Aorta (tissue), 5 donors: Measurements from ENCODE around the gene NFIX. TPM values are rescaled to one million over a fixed set of nuclear protein-coding genes. Genes with fewer than 3 reads are reported as not detected.
A peak's percentile ranks its signal among the peaks of the same experiment; 100 is the strongest.

ENCODE experiments used
- ATAC-seq: fragments of 200-7000 bp; cut with Tn5 transposase; one replicate; pipeline ENCODE4 v1.9.1; 2022; ENCODE audit warnings: moderate library complexity; ENCODE audit not compliant: low FRiP score
- DNase-seq, 2 donors: peaks; one replicate each; pipeline ENCODE4 v3.0.0-alpha.2; 2020
- H3K27ac ChIP-seq, 2 donors: one replicate each; pipeline ENCODE4 v1.5.1; 2013; ENCODE audit warnings: low read length in 2 of 2, mild to moderate bottlenecking in 2 of 2, moderate library complexity in 2 of 2, control low read depth in 1 of 2, inconsistent platforms in 1 of 2, low read depth in 1 of 2
- H3K27me3 ChIP-seq, 2 donors: one replicate each; pipeline ENCODE4 v1.6.1; 2013; ENCODE audit warnings: control low read depth in 1 of 2, low read length in 1 of 2, mild to moderate bottlenecking in 1 of 2, moderate library complexity in 1 of 2; ENCODE audit not compliant: insufficient read depth in 2 of 2, control insufficient read depth in 1 of 2
- H3K36me3 ChIP-seq, 2 donors: one replicate each; pipeline ENCODE4 v1.6.1; 2013; ENCODE audit warnings: control low read depth in 1 of 2, low read length in 1 of 2, mild to moderate bottlenecking in 1 of 2; ENCODE audit not compliant: insufficient read depth in 2 of 2, control insufficient read depth in 1 of 2
- H3K4me1 ChIP-seq, 2 donors: one replicate each; pipeline ENCODE4 v1.6.1; 2013; ENCODE audit warnings: low read length in 2 of 2, control low read depth in 1 of 2, mild to moderate bottlenecking in 1 of 2, moderate library complexity in 1 of 2; ENCODE audit not compliant: insufficient read depth in 2 of 2, control insufficient read depth in 1 of 2
- H3K4me3 ChIP-seq, 2 donors: one replicate each; pipeline ENCODE4 v1.5.1; 2013; ENCODE audit warnings: low read length in 2 of 2, control low read depth in 1 of 2, mild to moderate bottlenecking in 1 of 2
- H3K9me3 ChIP-seq: one replicate; pipeline ENCODE4 v1.6.1; 2013; ENCODE audit warnings: mild to moderate bottlenecking, low read length; ENCODE audit not compliant: control insufficient read depth
- WGBS, 2 donors: extraction: QIAGEN DNeasy Blood & Tissue Kit; methylation state at CpG; one replicate each; pipeline ENCODE4 v1.1.7; 2013; 5-methylcytosine and 5-hydroxymethylcytosine counted together
- intact Hi-C, 2 donors: fragments of 100-400 bp; cut with DNase I; formaldehyde crosslinking; loops; one replicate each; pipeline versions ENCODE4 v1.14.2 to v1.15.0; 2022
- polyA plus RNA-seq, 2 donors: library from polyadenylated mRNA; stranded (reverse); fragments of 200-250 nt; gene quantifications; one replicate each; pipeline ENCODE4 v1.2.3, GENCODE V29; 2013
- total RNA-seq, 2 donors: library from RNA; stranded (reverse); fragmentation: NEBNext Ultra II Directional; extraction: Animal tissue kit (Norgen Biotek cat#: 25700); gene quantifications; one replicate each; pipeline ENCODE4 v1.2.1, GENCODE V29; 2021
- donor health status: healthy with polysubstance abuse.
- donor health status: Bipolar disorder and iron deficiency.
- donor health status: DM: no; HTN: no; CAD: no.
- donor health status: DM: no; HTN: no; CAD: no.
- donor health status: DM: yes; HTN: yes; CAD: no.

Gene NFIX
- total and polyA plus RNA-seq, 4 donors: 45.5 to 327 (median 117) TPM

- Histone ChIP-seq H3K27me3 (no peaks in the 10 kb centered on the region), H3K4me1 (no peaks in the 10 kb centered on the region), H3K4me3 (no peak overlapping the region), H3K9me3 (no peaks in the 10 kb centered on the region), H3K36me3 (no peaks in the 10 kb centered on the region), H3K27ac (no peak overlapping the region)
- ATAC-seq (no peak), DNase-seq (no peak)
- 89 to 96% methylated on average over 5 of the region's 5 CpGs for WGBS, 2 donors
- intact Hi-C loops: no loop called here
Observed at GRCh38 chr19:12991296-12991695, 4.0 kb upstream of the NFIX start.

DNA sequence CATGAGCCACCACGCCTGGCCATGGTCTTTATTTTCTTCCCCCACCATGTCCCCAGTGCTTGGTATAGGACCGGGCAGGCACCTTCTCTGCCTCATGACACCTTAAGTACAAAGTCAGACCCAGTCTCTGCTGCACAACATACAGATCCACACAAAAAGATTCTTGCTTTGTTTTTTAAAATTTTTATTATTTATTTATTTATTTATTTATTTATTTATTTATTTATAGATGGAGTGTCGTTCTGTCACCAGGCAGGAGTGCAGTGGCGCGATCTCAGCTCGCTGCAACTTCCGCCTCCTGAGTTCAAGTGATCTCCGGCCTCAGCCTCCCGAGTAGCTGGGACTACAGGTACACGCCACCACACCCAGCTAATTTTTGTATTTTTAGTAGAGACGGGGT, 2.5 kb upstream of the NFIX start:
- no peak for DNase-seq
- no peaks in the 10 kb centered on the region for H3K9me3 ChIP-seq
- intact Hi-C loops: no loop called here

DNA sequence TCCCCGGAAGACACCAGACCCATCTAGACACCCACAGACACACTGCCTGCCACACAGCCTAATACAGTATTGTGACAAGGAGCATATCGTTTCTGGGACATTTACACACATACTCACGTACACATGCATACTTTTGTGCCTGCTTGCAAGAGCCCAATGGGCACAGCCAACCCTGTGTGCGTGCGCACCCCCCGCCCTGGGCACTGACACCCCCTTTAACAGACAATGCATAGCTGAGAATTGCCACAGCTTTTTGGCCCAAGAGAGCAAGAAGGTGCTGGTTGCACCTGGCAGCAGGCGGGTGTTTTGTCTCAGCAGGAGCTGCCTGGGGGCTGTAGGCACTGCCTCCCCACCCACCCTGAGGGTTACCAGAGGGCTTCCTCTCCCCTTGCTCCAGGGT, 1.7 kb upstream of the NFIX start:
- intact Hi-C loops: no loop called here
- no peak overlapping the region for H3K4me3 ChIP-seq
- H3K9me3 ChIP-seq: no peaks in the 10 kb centered on the region
- 87 to 88% methylated on average over 7 of the region's 7 CpGs for WGBS, 2 donors
- no peak overlapping the region for H3K27ac ChIP-seq
- DNase-seq: no peak
- H3K27me3 ChIP-seq: no peaks in the 10 kb centered on the region
- H3K36me3 ChIP-seq: no peaks in the 10 kb centered on the region
- ATAC-seq: no peak
- no peaks in the 10 kb centered on the region for H3K4me1 ChIP-seq

More for the DNA sequence above, 2.5 kb upstream of the NFIX start:
- H3K27ac ChIP-seq: no peak overlapping the region
- no peak overlapping the region for H3K4me3 ChIP-seq
- no peak for ATAC-seq
- no peaks in the 10 kb centered on the region for H3K36me3 ChIP-seq
- WGBS, 2 donors: 95 to 96% methylated on average over 11 of the region's 11 CpGs
- no peaks in the 10 kb centered on the region for H3K27me3 ChIP-seq
- no peaks in the 10 kb centered on the region for H3K4me1 ChIP-seq

DNA sequence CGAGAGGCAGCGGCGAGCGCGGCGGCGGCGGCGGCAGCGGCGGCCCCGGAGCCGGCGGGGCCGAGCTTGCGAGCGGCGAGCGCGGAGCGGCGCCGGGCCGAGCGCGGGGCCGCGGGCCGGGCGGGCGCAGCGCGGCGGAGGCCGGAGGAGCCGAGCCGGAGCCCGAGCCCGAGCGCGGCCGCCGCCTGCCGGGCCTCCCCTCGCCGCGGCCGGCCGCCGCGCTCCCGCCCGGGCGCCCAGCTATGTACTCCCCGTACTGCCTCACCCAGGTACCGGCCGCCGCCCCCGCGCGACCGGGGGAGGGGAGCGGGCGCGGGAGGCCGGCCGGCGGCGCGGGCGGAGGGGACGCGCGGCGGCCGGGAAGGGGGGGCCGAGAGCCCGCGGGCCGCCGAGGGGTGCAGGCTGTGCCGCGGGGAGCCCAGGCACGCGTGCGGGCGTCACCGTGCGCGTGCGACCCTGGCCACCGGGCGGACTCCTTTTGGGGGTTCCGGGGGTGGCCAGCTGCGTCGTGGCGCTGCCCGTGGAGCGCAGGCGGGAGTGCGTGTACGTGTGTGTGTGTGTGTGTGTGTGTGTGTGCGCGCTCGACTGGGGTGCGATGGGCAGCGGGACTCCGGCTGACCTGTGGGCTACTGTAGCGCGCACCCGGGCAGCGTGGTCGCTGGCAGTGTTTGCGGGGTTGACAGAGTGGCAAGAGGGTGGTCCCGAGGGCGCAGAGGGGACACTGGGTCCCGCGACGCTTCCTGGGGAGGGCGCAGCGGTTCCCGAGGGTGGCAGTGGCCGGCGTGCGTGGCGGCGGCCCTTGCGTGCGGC, 526 bp downstream of the NFIX start:
- Histone ChIP-seq H3K27ac (peak overlapping the region; percentile 76 to 98), H3K4me3 (peak overlapping the region; percentile 73 to 80), H3K9me3 (no peaks in the 10 kb centered on the region), H3K4me1 (no peaks in the 10 kb centered on the region), H3K27me3 (no peaks in the 10 kb centered on the region), H3K36me3 (no peaks in the 10 kb centered on the region)
- peak; percentile 64 to 84 for DNase-seq
- peak; percentile 20 for ATAC-seq
- intact Hi-C loops: loop anchor here (2.0 to 5.0 kb wide), 4 partner anchors 19 to 96 kb away; no protein-coding TSS in a partner anchor
- 0 to 1% methylated on average over 36 to 129 of the region's 129 CpGs for WGBS, 2 donors

GRCh38 chr19:12996406-12997094, 1.3 kb downstream of the NFIX start:
- DNase-seq (peak in 1 of 2 donors; percentile 86), ATAC-seq (peak; percentile 50)
- Histone ChIP-seq H3K36me3 (no peaks in the 10 kb centered on the region), H3K4me1 (no peaks in the 10 kb centered on the region), H3K9me3 (no peaks in the 10 kb centered on the region), H3K4me3 (peak overlapping the region; percentile 73 to 80), H3K27ac (peak overlapping the region; percentile 76 to 98), H3K27me3 (no peaks in the 10 kb centered on the region)
- 3% methylated on average over 44 to 52 of the region's 52 CpGs for WGBS, 2 donors
- intact Hi-C loops: loop anchor here (2.0 to 5.0 kb wide), 4 partner anchors 18 to 96 kb away; no protein-coding TSS in a partner anchor

- H3K4me3 ChIP-seq: peak overlapping the region; percentile 73 to 80
- no peaks in the 10 kb centered on the region for H3K27me3 ChIP-seq
- ATAC-seq (no peak), DNase-seq (peak in 1 of 2 donors; percentile 72)
- H3K36me3 ChIP-seq: no peaks in the 10 kb centered on the region
- no peaks in the 10 kb centered on the region for H3K4me1 ChIP-seq
- 28 to 32% methylated on average over 25 of the region's 25 CpGs for WGBS, 2 donors
- H3K27ac ChIP-seq: peak overlapping the region; percentile 15 to 83
- no peaks in the 10 kb centered on the region for H3K9me3 ChIP-seq
- intact Hi-C loops: loop anchor here (2.0 to 5.0 kb wide), 4 partner anchors 17 to 95 kb away; no protein-coding TSS in a partner anchor
Observed at GRCh38 chr19:12997179-12997966, 2.1 kb downstream of the NFIX start.

GRCh38 chr19:12997967-12998940, 3.0 kb downstream of the NFIX start:
- no peak overlapping the region for H3K4me3 ChIP-seq
- no peaks in the 10 kb centered on the region for H3K27me3 ChIP-seq
- H3K4me1 ChIP-seq: no peaks in the 10 kb centered on the region
- no peaks in the 10 kb centered on the region for H3K36me3 ChIP-seq
- intact Hi-C loops: loop anchor here (2.0 to 5.0 kb wide), 5 partner anchors 17 to 94 kb away; no protein-coding TSS in a partner anchor
- 32 to 42% methylated on average over 32 of the region's 32 CpGs for WGBS, 2 donors
- H3K27ac ChIP-seq: peak overlapping the region; percentile 15 to 83
- ATAC-seq (no peak), DNase-seq (peak in 1 of 2 donors; percentile 75)
- H3K9me3 ChIP-seq: no peaks in the 10 kb centered on the region
